WTC11 (cell line): ENCODE data around the gene ZMYM5. TPM values are rescaled to one million over a fixed set of nuclear protein-coding genes. Genes with fewer than 3 reads are reported as not detected.

Experiments
- ATAC-seq: fragments of 200-7000 bp; cut with Tn5 transposase; 2 replicates; pipeline ENCODE4 v1.10.0; 2021; ENCODE audit warnings: mild to moderate bottlenecking, moderate library complexity
- CTCF ChIA-PET: fragments of 300-600 bp; sonication (Branson Sonifier 250); formaldehyde crosslinking; loops from one replicate; lab custom pipeline; 2021; ENCODE audit warnings: antibody characterized with exemption; lab: Charles Lee
- POLR2A ChIA-PET: fragments of 350-600 bp; sonication (Branson Sonifier 250); formaldehyde crosslinking; loops from one replicate; lab custom pipeline; 2021; ENCODE audit warnings: antibody characterized with exemption; lab: Charles Lee
- DNase-seq: peaks from one replicate; pipeline ENCODE4 v3.0.0; 2021; ENCODE audit warnings: low spot score
- H3K27ac Mint-ChIP-seq: 2 replicates; pipeline ENCODE4 v1.8.0; 2021; ENCODE audit warnings: mixed read lengths
- H3K27me3 Mint-ChIP-seq: 2 replicates; pipeline ENCODE4 v1.8.0; 2021; ENCODE audit warnings: low read depth, mild to moderate bottlenecking, moderate library complexity, mixed read lengths
- H3K36me3 Mint-ChIP-seq: 2 replicates; pipeline ENCODE4 v1.8.0; 2021; ENCODE audit warnings: mixed read lengths
- H3K4me1 Mint-ChIP-seq: 2 replicates; pipeline ENCODE4 v1.8.0; 2022; ENCODE audit warnings: mixed read lengths
- H3K4me3 Mint-ChIP-seq: 2 replicates; pipeline ENCODE4 v1.8.0; 2021; ENCODE audit warnings: mild to moderate bottlenecking, moderate library complexity, mixed read lengths
- H3K9me3 Mint-ChIP-seq: 2 replicates; pipeline ENCODE4 v1.8.0; 2021; ENCODE audit warnings: mixed read lengths
- ATF1 ChIP-seq: sonication (generic); formaldehyde crosslinking; IDR thresholded peaks from 2 replicates; pipeline ENCODE4 v1.8.1; 2023; ENCODE audit warnings: mild to moderate bottlenecking, moderate library complexity, missing genetic modification reagents
- FOXP1 ChIP-seq: sonication (generic); formaldehyde crosslinking; IDR thresholded peaks from 2 replicates; pipeline ENCODE4 v1.8.0; 2022; ENCODE audit warnings: missing genetic modification reagents, mild to moderate bottlenecking, moderate library complexity, borderline replicate concordance
- KAT7 ChIP-seq: sonication (generic); formaldehyde crosslinking; IDR thresholded peaks from 2 replicates; pipeline ENCODE4 v1.8.1; 2023; ENCODE audit warnings: missing genetic modification reagents, mild to moderate bottlenecking, borderline replicate concordance
- MLX ChIP-seq: sonication (generic); formaldehyde crosslinking; IDR thresholded peaks from 2 replicates; pipeline ENCODE4 v1.8.1; 2023; ENCODE audit warnings: mild to moderate bottlenecking, missing genetic modification reagents, moderate library complexity
- PREB ChIP-seq: sonication (generic); formaldehyde crosslinking; IDR thresholded peaks from 2 replicates; pipeline ENCODE4 v1.8.1; 2022; ENCODE audit warnings: mild to moderate bottlenecking, missing genetic modification reagents, moderate library complexity, borderline replicate concordance
- STAT6 ChIP-seq: sonication (generic); formaldehyde crosslinking; conservative IDR thresholded peaks from 2 replicates; pipeline ENCODE4 v1.8.1; 2023; ENCODE audit warnings: mild to moderate bottlenecking, low read depth, missing genetic modification reagents, moderate library complexity
- USF1 ChIP-seq: sonication (generic); formaldehyde crosslinking; IDR thresholded peaks from 2 replicates; pipeline ENCODE4 v1.8.0; 2022; ENCODE audit warnings: mild to moderate bottlenecking, missing genetic modification reagents
- ZBTB43 ChIP-seq: sonication (generic); formaldehyde crosslinking; IDR thresholded peaks from 2 replicates; pipeline ENCODE4 v1.8.1; 2023; ENCODE audit warnings: mild to moderate bottlenecking, missing genetic modification reagents
- ZNF219 ChIP-seq: sonication (generic); formaldehyde crosslinking; IDR thresholded peaks from 2 replicates; pipeline ENCODE4 v1.8.0; 2023; ENCODE audit warnings: missing genetic modification reagents, mild to moderate bottlenecking, borderline replicate concordance
- total RNA-seq: library from RNA; stranded (reverse); gene quantifications from 3 replicates; pipeline ENCODE4 v1.2.3, GENCODE V29; 2021
- TF ChIP-seq, protein P1 (sequence below): sonication (generic); formaldehyde crosslinking; IDR thresholded peaks from 2 replicates; pipeline ENCODE4 v1.8.1; 2022; ENCODE audit warnings: missing genetic modification reagents, borderline replicate concordance
- TF ChIP-seq, protein P2 (sequence below): fragments of 250-450 bp; sonication (Bioruptor Pico); IDR thresholded peaks from 2 replicates; pipeline ENCODE4 v1.9.0; 2021; ENCODE audit warnings: mild to moderate bottlenecking

The ZMYM5 gene
- total RNA-seq, 1 experiment from 2014 or later: 10.3 TPM

GRCh38 chr13:19818223-19818842, 45.1 kb downstream of the ZMYM5 start (continued):
- TF ChIP-seq STAT6 (CRISPR knock-in tag): no peak
- no peak for TF ChIP-seq ZBTB43 (CRISPR knock-in tag)
- no peak for TF ChIP-seq KAT7
- no peak for TF ChIP-seq USF1 (CRISPR knock-in tag)
- TF ChIP-seq, protein P1, sequence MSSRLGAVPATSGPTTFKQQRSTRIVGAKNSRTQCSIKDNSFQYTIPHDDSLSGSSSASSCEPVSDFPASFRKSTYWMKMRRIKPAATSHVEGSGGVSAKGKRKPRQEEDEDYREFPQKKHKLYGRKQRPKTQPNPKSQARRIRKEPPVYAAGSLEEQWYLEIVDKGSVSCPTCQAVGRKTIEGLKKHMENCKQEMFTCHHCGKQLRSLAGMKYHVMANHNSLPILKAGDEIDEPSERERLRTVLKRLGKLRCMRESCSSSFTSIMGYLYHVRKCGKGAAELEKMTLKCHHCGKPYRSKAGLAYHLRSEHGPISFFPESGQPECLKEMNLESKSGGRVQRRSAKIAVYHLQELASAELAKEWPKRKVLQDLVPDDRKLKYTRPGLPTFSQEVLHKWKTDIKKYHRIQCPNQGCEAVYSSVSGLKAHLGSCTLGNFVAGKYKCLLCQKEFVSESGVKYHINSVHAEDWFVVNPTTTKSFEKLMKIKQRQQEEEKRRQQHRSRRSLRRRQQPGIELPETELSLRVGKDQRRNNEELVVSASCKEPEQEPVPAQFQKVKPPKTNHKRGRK (CRISPR knock-in tag): no peak
- TF ChIP-seq FOXP1: peak; percentile 42; the same call in 1 of the 2 replicates
- no peak for TF ChIP-seq ATF1
- TF ChIP-seq, protein P2, sequence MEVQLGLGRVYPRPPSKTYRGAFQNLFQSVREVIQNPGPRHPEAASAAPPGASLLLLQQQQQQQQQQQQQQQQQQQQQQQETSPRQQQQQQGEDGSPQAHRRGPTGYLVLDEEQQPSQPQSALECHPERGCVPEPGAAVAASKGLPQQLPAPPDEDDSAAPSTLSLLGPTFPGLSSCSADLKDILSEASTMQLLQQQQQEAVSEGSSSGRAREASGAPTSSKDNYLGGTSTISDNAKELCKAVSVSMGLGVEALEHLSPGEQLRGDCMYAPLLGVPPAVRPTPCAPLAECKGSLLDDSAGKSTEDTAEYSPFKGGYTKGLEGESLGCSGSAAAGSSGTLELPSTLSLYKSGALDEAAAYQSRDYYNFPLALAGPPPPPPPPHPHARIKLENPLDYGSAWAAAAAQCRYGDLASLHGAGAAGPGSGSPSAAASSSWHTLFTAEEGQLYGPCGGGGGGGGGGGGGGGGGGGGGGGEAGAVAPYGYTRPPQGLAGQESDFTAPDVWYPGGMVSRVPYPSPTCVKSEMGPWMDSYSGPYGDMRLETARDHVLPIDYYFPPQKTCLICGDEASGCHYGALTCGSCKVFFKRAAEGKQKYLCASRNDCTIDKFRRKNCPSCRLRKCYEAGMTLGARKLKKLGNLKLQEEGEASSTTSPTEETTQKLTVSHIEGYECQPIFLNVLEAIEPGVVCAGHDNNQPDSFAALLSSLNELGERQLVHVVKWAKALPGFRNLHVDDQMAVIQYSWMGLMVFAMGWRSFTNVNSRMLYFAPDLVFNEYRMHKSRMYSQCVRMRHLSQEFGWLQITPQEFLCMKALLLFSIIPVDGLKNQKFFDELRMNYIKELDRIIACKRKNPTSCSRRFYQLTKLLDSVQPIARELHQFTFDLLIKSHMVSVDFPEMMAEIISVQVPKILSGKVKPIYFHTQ (CRISPR knock-in tag): no peak

DNA sequence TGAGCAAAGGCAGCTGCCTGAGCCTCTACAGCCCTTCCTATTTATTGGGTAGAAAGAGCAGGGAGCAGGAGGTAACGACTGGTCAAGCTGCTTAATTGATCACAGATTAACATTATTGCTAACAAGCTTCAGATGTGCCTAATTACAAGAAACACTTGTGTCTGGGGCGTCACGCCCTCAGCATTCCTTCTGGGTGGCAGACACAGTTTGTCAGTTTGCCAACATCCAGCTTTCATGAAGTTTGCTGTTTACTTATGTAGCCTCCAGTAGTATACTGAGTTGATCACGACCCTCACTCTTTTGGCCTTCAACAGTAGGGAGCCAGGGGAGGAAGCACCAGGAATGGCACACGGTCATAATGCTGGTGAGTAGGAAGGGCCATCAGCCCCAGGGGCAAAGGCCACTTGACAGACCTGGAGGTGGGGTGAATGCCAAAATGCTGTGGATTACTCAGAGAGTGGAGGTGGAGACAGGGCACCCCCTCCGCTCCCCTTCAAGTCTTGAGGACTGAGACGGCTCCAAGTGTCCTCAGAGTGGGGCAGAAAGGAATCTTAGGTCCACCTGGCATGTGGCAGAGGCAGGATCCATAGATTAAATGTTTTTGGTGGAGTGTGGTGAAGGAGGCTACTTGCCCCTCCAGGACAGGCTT, 45.8 kb downstream of the ZMYM5 start:
- H3K4me1 Mint-ChIP-seq: peaks cover 7% of the 10 kb centered on the region
- H3K27me3 Mint-ChIP-seq: no peaks in the 10 kb centered on the region
- DNase-seq (no peak), ATAC-seq (no peak)
- H3K36me3 Mint-ChIP-seq: peaks cover 29% of the 10 kb centered on the region
- no peak overlapping the region for H3K4me3 Mint-ChIP-seq
- no peak overlapping the region for H3K27ac Mint-ChIP-seq
- POLR2A ChIA-PET: interaction anchor here (1.1 kb wide), 1 partner anchor 46 kb away, joined by 4 read pairs; the partner anchor contains the start of gene ZMYM5
- CTCF ChIA-PET: interaction anchor here (0.5 to 1.8 kb wide), 30 partner anchors 10 to 637 kb away, joined by 3 to 15 read pairs (median 4); partner anchors contain the start of genes MPHOSPH8, PSPC1 and ZMYM5
- peaks cover 9% of the 10 kb centered on the region for H3K9me3 Mint-ChIP-seq
- no peak for TF ChIP-seq ZNF219 (CRISPR knock-in tag)
- no peak for TF ChIP-seq MLX (CRISPR knock-in tag)
- no peak for TF ChIP-seq PREB (CRISPR knock-in tag)
